WI38 (cell line): ENCODE measurements around the gene ADGRF1.

Source experiments
- H3K4me3 ChIP-seq: 2 replicates; pipeline ENCODE4 v1.5.1; 2011; ENCODE audit warnings: low read depth, mild to moderate bottlenecking, control low read depth, low read length
- CTCF ChIP-seq: IDR thresholded peaks from 2 replicates; pipeline ENCODE4 v1.5.1; 2012; ENCODE audit warnings: low read depth, mild to moderate bottlenecking, control low read depth, low read length

The ADGRF1 gene

DNA sequence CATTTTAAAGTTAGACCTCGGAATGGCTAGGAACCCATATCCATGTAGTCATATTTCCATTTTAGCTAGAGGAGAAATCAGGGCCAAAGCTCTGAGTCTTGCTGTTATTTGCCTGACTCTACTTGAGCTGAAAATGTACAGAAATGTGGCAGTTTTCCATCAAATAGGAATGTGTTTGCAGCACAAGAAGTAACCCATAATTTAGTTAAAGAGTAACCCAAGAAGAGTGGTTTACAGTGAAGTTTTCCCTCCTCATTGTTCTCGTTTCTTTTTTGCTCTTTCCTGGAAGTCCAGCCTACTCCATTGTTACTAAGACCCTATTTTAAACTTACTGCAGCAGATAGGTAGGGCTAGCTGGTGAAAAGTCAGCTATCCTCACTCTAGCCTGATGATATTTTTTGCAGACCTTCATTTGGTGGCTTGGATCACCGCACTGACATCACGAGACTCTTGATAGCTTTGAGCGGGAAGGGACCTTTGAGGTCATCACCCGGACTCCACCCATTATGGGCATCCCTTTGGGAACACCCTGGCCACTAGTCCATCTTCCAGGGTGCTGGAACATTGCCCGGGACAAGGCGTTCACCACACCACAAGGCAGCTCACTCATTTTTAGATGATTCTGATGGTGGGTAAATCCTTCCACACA lies 92.4 kb downstream of the ADGRF1 start:
- no peak for TF ChIP-seq CTCF

DNA sequence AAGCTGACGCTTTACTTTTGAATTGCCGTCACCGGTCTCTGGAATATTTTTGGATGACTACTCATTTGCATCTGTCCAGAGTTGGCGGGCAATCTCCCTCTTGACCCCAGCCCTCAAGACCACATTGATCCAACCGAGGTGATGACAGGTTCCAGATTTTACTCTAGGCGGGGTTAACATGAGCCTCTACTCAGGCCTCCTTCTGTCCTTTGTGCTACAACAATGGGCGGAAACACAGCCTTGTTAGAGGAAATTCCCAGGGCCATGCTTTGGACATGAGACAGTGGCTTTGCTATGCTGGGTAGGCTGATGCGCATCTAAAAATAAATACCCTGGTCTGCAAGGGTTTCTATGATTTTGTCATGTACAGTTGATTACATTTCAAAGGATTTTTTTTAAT lies 93.4 kb downstream of the ADGRF1 start:
- TF ChIP-seq CTCF = no peak
- no peak overlapping the region for H3K4me3 ChIP-seq

More for the DNA sequence above, 92.4 kb downstream of the ADGRF1 start:
- no peak overlapping the region for H3K4me3 ChIP-seq
